Limb (tissue), 2 donors: ENCODE measurements around the gene GNG13.
"Not testable (repeated sequence)": the region's sequence is repeated elsewhere in the genome, so short reads cannot be mapped to it uniquely, and the experiment has no call there.

Experiments used
- DNase-seq, 2 donors: peaks; one replicate each; pipeline ENCODE4 v3.0.0-alpha.2; 2016; ENCODE audit errors: extremely low spot score in 2 of 2

GNG13 gene

GRCh38 chr16:762595-763268 lies 37.8 kb downstream of the GNG13 start:
- DNase-seq: peak in 1 of 2 donors; percentile 23

DNA sequence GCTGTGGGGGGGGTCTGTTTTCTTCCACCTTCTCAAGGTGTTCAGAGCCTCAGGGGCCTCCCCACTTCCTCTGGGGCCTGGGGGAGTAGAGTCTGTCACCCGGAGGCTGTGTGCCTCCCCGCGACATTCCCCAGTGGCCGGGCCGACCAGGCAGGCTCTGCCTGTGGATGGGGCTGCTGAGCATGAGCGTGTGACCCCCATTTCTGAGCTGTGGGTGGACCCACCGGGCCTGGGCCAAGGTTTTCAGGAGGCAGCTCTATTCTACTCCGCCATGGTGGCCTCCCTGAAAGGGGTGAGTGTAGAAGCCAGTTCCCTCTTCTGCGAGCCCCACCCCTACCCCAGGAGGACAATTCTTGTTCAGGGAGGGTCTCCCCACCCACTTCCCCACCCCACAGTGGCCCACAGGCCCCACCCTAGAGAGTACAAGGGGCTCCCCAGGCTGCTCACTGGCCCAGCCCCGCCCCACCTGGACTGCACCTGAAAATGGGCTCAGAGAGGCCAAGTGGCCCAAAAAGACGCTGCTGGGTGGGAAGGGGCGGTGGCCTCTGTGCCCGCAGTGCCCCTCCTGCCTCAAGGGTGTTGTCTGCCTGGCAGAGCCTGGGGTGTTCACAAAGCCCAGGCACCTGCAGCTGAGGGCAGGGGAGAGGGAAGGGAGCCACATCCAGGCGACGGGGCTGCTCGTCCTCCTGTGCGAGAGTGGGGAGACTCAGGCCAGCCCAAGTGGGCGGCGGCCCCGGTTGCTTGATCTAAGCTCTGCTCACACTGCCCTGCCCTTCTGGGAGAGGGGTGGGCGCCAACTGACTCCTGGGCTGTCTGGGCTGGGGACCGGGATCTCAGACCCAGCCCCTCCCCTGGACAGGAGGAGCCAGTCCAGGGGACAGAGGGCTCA lies 38.7 kb downstream of the GNG13 start:
- peak in 1 of 2 donors; percentile 23 for DNase-seq

GRCh38 chr16:760545-761343 lies 39.8 kb downstream of the GNG13 start, which contains the start of gene MSLN:
Gene MSLN, plus strand, starts transcription at chr16:760734. Its CDS starts 1,947 bp downstream, at chr16:762681.
- DNase-seq: no peak

DNA sequence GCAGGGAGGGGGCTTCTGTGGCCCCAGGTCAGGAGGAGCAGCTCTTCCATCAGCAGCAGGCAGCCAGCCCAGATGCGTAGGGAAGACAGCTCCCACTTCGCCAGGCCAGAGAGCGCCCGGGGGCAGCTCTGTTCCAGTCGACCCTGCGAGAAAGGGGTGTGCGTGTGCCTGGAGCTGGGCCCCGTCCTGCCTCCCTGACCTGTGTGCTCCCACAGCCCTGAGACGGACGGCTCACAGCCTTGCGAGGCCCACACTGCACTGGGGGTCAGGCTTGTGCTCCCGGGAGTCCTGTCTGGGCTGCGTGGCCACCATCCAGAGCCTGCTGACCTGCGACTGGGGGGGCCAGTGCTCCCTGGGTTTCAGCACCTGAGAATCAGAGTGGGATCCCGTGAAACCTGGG lies 40.5 kb downstream of the GNG13 start:
- DNase-seq: no peak

- DNase-seq: no peak
These were observed 41.2 kb downstream of the GNG13 start for GRCh38 chr16:759110-759910.

DNA sequence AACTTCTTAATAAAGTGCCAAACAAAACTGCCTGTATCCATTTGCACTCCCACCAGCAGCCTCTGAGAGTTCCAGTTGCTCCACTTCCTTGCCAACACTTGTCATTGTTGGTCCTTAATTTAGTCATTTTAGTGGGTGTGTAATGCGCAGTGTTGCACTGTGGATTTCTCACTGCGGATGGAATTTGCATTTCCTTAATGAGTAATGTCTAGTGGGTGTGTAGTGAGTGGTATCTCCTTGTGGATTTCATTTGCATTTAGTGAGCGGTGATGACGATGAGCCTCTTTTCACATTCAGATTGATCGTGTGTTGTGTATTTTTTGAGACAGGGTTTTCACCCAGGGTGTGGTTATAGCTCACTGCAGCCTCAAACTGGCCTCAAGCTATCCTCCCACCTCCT lies 44.1 kb downstream of the GNG13 start:
- DNase-seq: no peak

- no peak for DNase-seq
These were observed 45.9 kb downstream of the GNG13 start for GRCh38 chr16:754656-755055.

DNA sequence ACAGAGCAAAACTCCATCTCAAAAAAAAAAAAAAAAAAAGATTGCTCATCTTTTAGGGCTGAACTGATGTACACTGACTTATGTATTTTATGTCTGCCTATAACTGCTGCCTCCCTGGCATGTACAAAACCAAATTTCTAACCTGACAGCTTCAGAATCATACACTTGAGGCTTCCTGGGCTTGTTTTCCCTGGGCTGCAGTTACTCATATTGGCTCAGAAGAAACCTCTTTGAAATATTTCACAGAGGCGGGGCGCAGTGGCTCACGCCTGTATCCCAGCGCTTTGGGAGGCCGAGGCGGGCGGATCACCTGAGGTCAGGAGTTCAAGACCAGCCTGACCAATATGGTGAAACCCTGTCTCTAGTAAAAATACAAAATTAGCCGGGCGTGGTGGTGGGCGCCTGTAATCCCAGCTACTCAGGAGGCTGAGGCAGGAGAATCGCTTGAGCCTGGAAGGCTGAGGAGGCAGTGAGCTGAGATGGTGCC lies 46.4 kb downstream of the GNG13 start:
- not testable (repeated sequence) for DNase-seq

- DNase-seq: no peak
These were observed 48.6 kb downstream of the GNG13 start for GRCh38 chr16:752007-752312.

DNA sequence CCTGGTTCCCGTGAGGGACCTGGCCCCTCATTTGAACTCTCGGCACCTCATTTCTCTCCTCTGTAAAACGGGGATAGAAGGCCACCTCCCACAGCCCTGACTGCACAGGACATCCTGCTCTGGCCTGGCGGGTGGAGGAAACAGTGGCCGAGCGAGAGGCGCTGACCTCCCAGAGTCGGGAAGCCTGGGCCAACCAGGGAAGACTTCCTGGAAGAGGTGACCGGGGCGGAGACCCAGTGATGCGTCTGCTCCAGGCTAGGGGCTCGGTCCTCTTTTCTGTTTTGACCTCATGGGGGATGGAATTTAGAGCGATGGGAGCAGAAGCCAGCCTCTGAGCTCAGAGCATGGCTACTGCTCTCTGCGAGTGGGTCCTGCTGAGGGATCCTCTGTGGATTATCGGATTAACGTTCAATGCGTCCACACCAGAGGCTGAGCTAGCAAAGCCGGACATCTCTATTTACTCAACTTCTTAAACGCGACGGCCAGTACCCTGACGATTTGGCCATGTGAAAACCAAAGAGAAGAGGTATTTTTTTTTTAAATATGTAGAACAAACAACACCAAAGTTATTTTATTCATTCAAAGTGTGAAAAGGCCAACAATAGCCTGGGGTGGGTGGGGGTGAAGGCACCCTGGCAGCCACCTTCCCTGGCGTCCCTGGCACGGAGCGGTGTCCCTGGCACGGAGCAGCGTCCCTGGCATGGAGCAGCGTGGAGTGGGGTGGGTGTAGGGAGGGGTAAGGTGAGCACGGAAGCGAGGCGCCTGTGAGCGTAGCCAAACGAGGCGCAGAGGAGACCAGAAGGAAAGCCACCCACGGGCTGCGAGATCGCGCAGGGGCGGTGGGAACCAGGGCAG lies 49.2 kb downstream of the GNG13 start:
- no peak for DNase-seq

DNA sequence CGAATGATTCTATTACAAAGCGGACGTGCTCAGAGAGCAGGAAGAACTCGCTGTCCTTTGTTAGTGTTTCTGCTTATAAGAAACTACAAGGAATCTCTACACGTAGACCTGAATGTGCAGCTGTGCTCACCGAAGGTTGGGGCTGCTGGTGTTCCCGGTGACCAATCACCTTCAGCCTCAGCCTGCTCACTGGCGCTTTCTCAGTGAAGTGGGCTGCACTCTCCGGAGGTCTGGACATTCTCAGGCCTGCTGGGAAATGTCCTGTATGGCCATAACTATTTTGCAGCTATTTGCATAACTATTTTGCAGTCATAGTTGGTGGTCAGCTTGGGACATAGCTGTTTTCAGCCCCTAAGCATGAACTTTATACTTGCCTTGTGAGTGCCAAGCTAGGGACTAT lies 50.0 kb downstream of the GNG13 start:
- DNase-seq: no peak

DNA sequence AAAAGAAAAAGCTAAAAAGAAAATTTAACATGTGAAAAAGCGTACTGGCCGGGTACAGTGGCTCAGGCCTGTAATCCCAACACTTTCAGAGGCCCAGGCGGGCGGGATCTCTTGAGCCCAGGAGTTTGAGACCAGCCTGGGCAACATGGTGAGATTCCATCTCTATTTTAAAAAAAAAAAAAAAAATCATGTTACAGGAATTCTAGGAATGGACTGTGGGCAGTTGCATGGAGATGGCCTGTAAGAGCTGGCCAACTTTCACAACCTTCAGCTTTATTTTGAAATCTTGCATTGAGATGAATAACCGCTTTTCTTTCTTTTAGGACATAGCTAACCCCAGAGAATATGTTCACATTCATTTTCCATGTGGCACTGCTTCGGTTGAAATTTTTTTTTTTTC lies 51.5 kb downstream of the GNG13 start:
- no peak for DNase-seq
